ENCODE data around the gene KIF26A.

DNA sequence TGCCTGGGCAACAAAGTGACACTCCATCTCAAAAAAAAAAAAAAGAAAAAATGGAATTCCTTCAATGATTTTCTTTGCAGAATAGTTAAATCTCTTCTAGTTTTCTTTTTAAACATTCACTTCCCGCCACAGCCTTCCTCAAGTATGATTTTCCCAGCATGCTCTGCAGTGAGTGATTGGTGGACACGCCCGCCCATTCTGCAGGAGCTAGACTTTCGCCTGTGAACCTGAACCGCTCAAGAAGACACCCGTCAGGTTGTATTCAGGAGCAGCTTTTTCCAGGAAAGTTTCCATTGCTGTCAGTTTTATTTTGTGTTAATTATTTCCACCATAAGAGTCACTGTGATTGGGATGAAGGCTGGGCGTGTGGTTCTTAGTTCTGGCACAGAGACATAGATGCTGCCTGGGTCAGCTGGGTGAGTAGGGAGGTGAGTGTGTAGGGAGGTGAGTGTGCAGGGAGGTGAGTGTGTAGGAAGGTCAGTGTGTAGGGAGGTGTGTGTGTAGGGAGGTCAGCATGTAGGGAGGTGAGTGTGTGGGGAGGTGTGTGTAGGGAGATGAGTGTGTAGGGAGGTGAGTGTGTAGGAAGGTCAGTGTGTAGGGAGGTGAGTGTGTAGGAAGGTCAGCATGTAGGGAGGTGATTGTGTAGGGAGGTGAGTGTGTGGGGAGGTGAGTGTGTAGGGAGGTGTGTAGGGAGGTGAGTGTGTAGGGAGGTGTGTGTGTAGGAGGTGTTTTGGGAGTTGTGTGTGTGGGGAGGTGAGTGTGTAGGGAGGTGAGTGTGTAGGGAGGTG is 76.2 kb downstream of the KIF26A start:
- TF ChIP-seq, protein P1, sequence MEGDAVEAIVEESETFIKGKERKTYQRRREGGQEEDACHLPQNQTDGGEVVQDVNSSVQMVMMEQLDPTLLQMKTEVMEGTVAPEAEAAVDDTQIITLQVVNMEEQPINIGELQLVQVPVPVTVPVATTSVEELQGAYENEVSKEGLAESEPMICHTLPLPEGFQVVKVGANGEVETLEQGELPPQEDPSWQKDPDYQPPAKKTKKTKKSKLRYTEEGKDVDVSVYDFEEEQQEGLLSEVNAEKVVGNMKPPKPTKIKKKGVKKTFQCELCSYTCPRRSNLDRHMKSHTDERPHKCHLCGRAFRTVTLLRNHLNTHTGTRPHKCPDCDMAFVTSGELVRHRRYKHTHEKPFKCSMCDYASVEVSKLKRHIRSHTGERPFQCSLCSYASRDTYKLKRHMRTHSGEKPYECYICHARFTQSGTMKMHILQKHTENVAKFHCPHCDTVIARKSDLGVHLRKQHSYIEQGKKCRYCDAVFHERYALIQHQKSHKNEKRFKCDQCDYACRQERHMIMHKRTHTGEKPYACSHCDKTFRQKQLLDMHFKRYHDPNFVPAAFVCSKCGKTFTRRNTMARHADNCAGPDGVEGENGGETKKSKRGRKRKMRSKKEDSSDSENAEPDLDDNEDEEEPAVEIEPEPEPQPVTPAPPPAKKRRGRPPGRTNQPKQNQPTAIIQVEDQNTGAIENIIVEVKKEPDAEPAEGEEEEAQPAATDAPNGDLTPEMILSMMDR (IDR thresholded peaks at IDR 0.05): no peak
- TF ChIP-seq EZH2 (IDR thresholded peaks at IDR 0.05; ENCODE audit: borderline replicate concordance, insufficient read depth, low read depth, low read length, poor library complexity, severe bottlenecking): no peak
